ENCODE measurements around the gene TADA1. TPM values are rescaled to one million over a fixed set of nuclear protein-coding genes. Genes with fewer than 3 reads are reported as not detected.
A peak's percentile ranks its signal among the peaks of the same experiment; 100 is the strongest.

The TADA1 gene
- total RNA-seq, 1 donor from 2014 or later: 21.5 TPM

DNA sequence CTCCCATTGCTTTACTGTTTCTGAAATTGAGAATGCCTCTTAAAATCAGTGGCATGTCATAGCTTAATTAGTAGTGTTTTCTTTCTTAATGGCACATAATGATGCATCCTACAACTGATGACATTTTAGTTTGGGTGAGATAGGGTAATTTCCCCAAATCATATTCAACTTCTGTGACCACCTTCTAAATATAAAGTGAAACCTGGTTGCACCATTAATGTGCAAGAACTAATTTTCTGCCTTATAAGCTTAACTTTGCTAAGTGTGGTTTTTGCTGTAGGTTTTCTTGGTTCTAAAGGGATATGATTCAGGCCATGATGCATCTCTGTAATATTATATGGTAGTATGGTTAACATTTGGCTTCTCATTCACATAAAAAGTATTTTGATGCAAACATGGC, 27.9 kb downstream of the TADA1 start:
- H3K4me1 Mint-ChIP-seq (ENCODE audit: low read depth): peaks cover 15% of the 10 kb centered on the region
- H3K9me3 Mint-ChIP-seq (ENCODE audit: low read depth): no peaks in the 10 kb centered on the region
- no peak overlapping the region for H3K27ac Mint-ChIP-seq
- TF ChIP-seq, protein P1, sequence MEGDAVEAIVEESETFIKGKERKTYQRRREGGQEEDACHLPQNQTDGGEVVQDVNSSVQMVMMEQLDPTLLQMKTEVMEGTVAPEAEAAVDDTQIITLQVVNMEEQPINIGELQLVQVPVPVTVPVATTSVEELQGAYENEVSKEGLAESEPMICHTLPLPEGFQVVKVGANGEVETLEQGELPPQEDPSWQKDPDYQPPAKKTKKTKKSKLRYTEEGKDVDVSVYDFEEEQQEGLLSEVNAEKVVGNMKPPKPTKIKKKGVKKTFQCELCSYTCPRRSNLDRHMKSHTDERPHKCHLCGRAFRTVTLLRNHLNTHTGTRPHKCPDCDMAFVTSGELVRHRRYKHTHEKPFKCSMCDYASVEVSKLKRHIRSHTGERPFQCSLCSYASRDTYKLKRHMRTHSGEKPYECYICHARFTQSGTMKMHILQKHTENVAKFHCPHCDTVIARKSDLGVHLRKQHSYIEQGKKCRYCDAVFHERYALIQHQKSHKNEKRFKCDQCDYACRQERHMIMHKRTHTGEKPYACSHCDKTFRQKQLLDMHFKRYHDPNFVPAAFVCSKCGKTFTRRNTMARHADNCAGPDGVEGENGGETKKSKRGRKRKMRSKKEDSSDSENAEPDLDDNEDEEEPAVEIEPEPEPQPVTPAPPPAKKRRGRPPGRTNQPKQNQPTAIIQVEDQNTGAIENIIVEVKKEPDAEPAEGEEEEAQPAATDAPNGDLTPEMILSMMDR (IDR thresholded peaks at IDR 0.05; ENCODE audit: unreplicated experiment): no peak
- DNase-seq (ENCODE audit: low spot score, unreplicated experiment): no peak
- no peak overlapping the region for H3K4me3 Mint-ChIP-seq (ENCODE audit: low read depth)
- no peaks in the 10 kb centered on the region for H3K27me3 Mint-ChIP-seq
- H3K36me3 Mint-ChIP-seq (ENCODE audit: insufficient read depth): peaks cover 54% of the 10 kb centered on the region

DNA sequence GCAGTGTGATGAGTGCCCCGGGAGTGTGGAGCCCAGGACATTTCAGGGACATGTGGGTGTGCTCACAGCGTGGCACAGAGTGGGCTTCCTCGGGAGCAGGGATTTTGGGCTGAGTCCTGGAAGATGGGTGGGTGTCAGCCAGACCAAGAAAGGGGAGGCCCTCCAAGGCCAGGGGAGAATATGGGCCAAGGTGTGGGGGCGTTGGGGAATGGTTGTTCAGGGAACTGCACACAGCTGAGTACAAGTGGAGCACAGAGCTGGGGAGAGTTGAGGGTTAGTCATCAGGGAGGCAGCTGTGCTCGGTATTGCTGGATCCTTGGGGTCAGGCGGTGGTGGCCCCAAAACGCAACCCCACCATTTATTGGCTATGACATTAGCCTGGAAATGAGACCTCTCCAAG, 31.3 kb downstream of the TADA1 start:
- no peak overlapping the region for H3K4me3 Mint-ChIP-seq (ENCODE audit: low read depth)
- peaks cover 34% of the 10 kb centered on the region for H3K4me1 Mint-ChIP-seq (ENCODE audit: low read depth)
- no peaks in the 10 kb centered on the region for H3K9me3 Mint-ChIP-seq (ENCODE audit: low read depth)
- TF ChIP-seq, protein P1 (IDR thresholded peaks at IDR 0.05; ENCODE audit: unreplicated experiment): no peak
- H3K27ac Mint-ChIP-seq: no peak overlapping the region
- no peak for DNase-seq (ENCODE audit: low spot score, unreplicated experiment)
- no peaks in the 10 kb centered on the region for H3K27me3 Mint-ChIP-seq
- peaks cover 49% of the 10 kb centered on the region for H3K36me3 Mint-ChIP-seq (ENCODE audit: insufficient read depth)

DNA sequence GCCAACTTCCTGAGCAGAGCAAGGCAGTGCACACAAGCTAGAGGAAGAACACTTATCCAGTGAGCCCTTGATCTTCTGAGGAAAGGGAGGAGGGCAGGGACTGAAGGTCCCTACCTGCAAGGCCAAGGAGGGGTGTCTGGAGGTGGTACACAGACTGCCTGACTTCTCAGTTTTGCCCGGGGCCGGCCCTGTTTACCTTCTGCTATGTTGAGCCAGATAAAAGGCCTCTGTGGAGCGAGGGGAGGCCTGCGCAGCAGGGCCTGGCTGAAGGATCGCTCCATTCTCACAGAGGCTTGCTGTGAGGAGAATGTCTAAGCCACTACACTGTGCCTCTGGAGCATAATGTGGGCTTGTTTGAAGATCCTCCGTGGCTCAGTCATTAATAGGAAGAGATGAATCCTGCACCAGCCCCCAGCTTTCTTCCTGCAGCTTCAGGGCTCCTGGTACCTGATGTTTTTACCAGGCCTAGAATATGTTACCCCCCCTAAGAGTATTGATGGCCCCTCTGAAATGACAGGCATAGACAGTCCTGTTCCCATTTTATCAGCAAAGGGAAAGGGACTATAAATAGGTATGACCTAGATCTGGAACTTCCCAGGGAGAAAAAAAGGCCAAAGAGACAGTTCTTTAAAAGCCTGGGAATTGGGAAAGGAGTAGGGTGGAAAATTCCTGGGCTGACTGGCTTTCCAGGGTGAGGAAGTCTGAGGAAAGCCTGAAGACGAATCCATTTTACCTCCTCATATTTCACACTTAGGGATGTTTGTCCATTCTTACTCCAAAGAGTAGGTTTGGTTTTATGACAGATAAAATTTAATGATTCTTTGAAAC, 32.1 kb downstream of the TADA1 start:
- H3K36me3 Mint-ChIP-seq (ENCODE audit: insufficient read depth): peaks cover 44% of the 10 kb centered on the region
- H3K27me3 Mint-ChIP-seq: no peaks in the 10 kb centered on the region
- DNase-seq (ENCODE audit: low spot score, unreplicated experiment): no peak
- TF ChIP-seq, protein P1 (IDR thresholded peaks at IDR 0.05; ENCODE audit: unreplicated experiment): no peak
- no peaks in the 10 kb centered on the region for H3K9me3 Mint-ChIP-seq (ENCODE audit: low read depth)
- H3K4me1 Mint-ChIP-seq (ENCODE audit: low read depth): peaks cover 35% of the 10 kb centered on the region
- peak overlapping the region; percentile 53 for H3K27ac Mint-ChIP-seq
- H3K4me3 Mint-ChIP-seq (ENCODE audit: low read depth): peak overlapping the region; percentile 3

DNA sequence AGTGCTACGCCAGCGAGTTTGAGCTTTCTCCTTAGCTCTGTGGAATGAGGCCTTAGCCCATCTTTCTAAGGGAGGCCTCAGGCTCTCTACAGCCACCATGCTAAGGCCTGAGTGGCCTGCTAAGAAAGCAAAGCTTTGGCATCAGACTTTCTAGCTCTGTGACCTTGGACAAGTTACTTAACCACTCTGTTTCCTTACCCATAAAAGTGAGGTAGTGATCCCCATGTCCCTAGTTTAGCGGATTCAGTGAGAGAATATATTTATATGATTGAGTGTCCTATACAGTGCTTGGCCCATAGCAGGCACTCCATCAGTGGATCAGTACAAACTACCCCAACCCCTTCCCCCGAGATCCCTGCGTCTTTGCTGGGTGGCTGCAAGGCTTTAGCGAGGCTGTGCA, 32.7 kb downstream of the TADA1 start:
- no peak for DNase-seq (ENCODE audit: low spot score, unreplicated experiment)
- H3K4me1 Mint-ChIP-seq (ENCODE audit: low read depth): peaks cover 42% of the 10 kb centered on the region
- TF ChIP-seq, protein P1 (IDR thresholded peaks at IDR 0.05; ENCODE audit: unreplicated experiment): no peak
- no peak overlapping the region for H3K27ac Mint-ChIP-seq
- H3K4me3 Mint-ChIP-seq (ENCODE audit: low read depth): no peak overlapping the region
- H3K36me3 Mint-ChIP-seq (ENCODE audit: insufficient read depth): peaks cover 42% of the 10 kb centered on the region
- H3K27me3 Mint-ChIP-seq: no peaks in the 10 kb centered on the region
- H3K9me3 Mint-ChIP-seq (ENCODE audit: low read depth): no peaks in the 10 kb centered on the region

DNA sequence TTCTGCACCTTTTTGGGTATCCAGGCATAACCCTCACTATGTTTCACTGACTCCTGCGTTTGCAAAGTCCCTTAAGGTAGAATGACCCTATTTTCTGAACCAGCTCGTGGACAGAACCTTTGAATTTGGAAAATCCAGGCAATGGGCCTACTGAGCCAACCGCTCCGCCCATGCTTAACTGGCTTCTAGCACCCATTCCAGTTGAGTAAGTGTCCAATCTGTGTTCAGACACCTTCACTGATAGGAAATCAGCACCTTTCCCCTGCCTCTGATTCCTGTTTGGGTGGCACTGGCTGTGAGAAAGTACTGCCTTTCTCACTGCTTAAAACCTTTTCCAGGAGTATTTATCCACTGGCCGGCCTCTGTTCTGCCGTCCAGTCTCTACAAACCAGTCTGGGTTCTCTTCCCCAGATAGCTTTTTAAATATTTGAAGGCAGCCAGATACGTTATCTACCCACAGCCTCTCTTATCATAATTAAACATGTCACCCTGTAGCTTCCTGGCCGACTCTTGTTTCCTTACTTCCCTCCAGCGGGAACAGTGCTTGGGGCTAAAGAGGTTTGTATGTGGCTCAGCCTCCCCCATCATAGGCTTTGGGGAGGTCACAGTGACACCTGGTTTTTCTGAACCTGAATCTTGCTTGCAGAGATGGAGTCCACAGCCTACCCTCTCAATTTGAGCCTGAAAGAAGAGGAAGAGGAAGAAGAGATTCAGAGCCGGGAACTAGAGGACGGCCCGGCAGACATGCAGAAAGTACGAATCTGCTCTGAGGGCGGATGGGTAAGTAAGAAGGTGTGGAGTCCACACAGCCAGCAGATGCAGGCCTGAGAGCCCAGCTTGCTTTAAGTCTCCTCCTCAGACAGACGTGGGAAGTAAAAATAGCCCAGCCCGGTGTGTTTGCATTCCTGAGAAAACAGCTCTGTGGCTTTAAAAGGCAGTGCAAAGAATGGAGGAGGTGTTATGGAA, 35.5 kb downstream of the TADA1 start:
- DNase-seq (ENCODE audit: low spot score, unreplicated experiment): no peak
- Mint-ChIP-seq H3K36me3 (ENCODE audit: insufficient read depth) (peaks cover 21% of the 10 kb centered on the region), H3K27ac (peak overlapping the region; percentile 93), H3K4me1 (ENCODE audit: low read depth) (peaks cover 41% of the 10 kb centered on the region), H3K9me3 (ENCODE audit: low read depth) (no peaks in the 10 kb centered on the region), H3K27me3 (peaks cover 3% of the 10 kb centered on the region), H3K4me3 (ENCODE audit: low read depth) (peak overlapping the region; percentile 83)
- TF ChIP-seq, protein P1 (IDR thresholded peaks at IDR 0.05; ENCODE audit: unreplicated experiment): no peak
